Frontal cortex (tissue), 4 donors: Measurements from ENCODE around the gene ZBED6. TPM values are rescaled to one million over a fixed set of nuclear protein-coding genes. Genes with fewer than 3 reads are reported as not detected.
"Not testable (repeated sequence)": the region's sequence is repeated elsewhere in the genome, so short reads cannot be mapped to it uniquely, and the experiment has no call there.

Experiments used
- DNase-seq, 2 donors: peaks; one replicate each; pipeline ENCODE4 v3.0.0; 2012; ENCODE audit warnings: low spot score in 2 of 2
- FAIRE-seq: peaks from 2 replicates; lab custom pipeline; 2012; peaks lifted over from hg19 to GRCh38; lab: Jason Lieb, UNC
- total RNA-seq: library from RNA; depleted of rRNA; stranded (reverse); fragments of >200 nt; gene quantifications from one replicate; pipeline ENCODE4 v1.2.3, GENCODE V29; 2014
- donor health status: control.
- donor health status: control.
- donor health status: control.

ZBED6 gene, protein sequence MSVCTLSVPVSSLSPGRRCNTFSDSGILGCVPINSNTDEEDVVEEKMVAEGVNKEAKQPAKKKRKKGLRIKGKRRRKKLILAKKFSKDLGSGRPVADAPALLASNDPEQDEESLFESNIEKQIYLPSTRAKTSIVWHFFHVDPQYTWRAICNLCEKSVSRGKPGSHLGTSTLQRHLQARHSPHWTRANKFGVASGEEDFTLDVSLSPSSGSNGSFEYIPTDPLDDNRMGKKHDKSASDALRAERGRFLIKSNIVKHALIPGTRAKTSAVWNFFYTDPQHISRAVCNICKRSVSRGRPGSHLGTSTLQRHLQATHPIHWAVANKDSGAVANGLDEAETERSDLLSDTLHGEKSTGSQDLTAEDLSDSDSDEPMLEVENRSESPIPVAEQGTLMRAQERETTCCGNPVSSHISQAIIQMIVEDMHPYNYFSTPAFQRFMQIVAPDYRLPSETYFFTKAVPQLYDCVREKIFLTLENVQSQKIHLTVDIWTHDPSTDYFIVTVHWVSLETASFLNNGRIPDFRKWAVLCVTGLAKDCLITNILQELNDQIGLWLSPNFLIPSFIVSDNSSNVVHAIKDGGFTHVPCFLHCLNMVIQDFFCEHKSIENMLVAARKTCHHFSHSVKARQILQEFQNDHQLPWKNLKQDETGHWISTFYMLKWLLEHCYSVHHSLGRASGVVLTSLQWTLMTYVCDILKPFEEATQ (N-terminal part only)
- 4.5 TPM for total RNA-seq

GRCh38 chr1:203795441-203796235, at the start of gene ZBED6, which contains the start of gene ZC3H11A:
Gene ZBED6, plus strand, starts transcription at chr1:203795623. Its CDS starts 1,900 bp downstream, at chr1:203797523.
Gene ZC3H11A, plus strand, starts transcription at chr1:203795623. Its CDS starts 21,448 bp downstream, at chr1:203817071.
- DNase-seq (peak; percentile 83 to 91), FAIRE-seq (peak; percentile 31)

GRCh38 chr1:203746281-203746680, 49.1 kb upstream of the ZBED6 start:
- DNase-seq (no peak), FAIRE-seq (no peak)

DNA sequence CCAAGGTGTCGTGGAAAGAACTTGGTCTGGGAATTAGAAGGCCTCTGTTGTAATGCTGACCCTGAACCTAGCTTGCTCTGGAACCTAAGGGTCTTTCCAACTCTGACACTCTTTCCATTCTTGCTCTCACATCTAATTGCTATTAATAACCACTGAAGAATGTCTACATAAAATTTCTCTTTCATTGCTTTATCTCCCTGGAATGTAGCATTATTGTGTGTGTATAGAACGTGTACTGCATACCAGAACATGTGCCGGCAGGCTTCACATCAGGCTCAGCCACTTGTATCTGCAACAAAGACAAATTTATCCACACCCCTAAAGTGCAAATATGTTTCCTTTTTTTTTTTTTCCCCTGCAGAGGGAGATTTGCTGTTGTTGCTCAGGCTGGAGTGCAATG, 44.4 kb upstream of the ZBED6 start:
- DNase-seq (no peak), FAIRE-seq (no peak)

DNA sequence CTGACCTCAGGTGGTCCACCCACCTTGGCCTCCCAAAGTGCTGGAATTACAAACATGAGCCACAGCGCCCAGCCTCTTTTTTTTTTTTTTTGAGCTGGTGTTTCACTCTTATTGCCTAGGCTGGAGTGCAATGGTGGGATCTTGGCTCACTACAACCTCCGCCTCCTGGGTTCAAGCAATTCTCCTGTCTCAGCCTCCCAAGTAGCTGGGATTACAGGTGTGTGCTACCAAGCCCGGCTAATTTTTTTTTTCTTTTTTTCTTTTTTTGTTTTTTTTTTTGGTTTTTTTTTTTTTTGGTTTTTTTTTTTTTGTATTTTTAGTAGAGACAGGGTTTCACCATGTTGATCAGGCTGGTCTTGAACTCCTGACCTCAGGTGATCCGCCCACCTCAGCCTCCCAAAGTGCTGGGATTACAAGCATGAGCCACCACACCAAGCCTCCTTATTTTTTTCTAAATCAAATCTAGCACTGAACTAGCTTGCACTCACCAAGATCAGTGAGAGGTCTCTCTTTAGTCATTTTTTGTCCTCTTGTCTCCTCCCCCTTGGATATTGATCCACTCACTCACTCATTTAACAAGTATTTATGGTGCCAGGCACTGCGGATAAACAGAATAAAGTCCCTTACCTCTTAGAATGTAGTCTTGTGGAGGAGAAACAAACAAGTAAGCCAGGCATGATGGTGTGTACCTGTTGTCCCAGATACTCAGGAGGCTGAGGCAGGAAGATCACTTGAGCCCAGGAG, 43.6 kb upstream of the ZBED6 start:
- FAIRE-seq, DNase-seq: not testable (repeated sequence)

DNA sequence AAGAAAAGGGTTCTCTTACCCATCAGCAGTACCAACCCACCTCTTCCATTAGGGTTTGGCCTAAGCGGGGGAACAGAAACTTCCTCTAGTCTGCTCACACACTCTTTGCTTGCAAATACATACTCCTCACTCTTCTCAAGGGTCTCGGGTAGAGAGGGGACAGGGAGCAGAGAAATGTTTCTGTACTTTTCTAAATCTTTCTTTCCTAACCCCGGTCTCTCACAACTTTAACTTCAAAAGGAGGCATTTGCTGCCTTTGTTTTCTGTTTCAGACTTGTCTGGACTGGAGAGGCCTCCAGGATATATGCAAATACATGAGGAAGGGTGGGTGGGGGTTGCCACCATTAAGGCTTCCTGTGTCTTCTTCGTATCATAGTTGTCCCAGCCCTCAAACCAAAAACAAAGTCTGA, 41.0 kb upstream of the ZBED6 start:
- FAIRE-seq, result no peak
- DNase-seq, result no peak

- no peak for FAIRE-seq
- no peak for DNase-seq
Measured at GRCh38 chr1:203756036-203756435, 39.4 kb upstream of the ZBED6 start.

DNA sequence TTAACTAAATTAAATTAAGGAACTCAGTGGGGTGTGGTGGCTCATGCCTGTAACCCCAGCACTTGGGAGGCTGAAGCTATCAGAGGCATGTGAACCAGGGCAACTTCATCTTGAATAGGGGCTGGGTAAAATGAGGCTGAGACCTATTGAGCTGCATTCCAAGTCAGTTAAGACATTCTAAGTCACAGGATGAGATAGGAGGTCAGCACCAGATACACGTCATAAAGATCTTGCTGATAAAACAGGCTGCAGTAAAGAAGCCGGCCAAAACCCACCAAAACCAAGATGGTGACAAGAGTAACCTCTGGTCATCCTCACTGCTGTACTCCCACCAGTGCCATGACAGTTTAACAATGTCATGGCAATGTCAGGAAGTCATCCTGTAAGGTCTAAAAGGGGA, 36.7 kb upstream of the ZBED6 start:
- not testable (repeated sequence) for FAIRE-seq, DNase-seq

GRCh38 chr1:203760506-203760905, 34.9 kb upstream of the ZBED6 start:
- DNase-seq (no peak), FAIRE-seq (no peak)

- FAIRE-seq, DNase-seq: not testable (repeated sequence)
Measured at GRCh38 chr1:203761958-203762357, 33.5 kb upstream of the ZBED6 start.

- DNase-seq (no peak), FAIRE-seq (no peak)
Measured at GRCh38 chr1:203763505-203763904, 31.9 kb upstream of the ZBED6 start.

DNA sequence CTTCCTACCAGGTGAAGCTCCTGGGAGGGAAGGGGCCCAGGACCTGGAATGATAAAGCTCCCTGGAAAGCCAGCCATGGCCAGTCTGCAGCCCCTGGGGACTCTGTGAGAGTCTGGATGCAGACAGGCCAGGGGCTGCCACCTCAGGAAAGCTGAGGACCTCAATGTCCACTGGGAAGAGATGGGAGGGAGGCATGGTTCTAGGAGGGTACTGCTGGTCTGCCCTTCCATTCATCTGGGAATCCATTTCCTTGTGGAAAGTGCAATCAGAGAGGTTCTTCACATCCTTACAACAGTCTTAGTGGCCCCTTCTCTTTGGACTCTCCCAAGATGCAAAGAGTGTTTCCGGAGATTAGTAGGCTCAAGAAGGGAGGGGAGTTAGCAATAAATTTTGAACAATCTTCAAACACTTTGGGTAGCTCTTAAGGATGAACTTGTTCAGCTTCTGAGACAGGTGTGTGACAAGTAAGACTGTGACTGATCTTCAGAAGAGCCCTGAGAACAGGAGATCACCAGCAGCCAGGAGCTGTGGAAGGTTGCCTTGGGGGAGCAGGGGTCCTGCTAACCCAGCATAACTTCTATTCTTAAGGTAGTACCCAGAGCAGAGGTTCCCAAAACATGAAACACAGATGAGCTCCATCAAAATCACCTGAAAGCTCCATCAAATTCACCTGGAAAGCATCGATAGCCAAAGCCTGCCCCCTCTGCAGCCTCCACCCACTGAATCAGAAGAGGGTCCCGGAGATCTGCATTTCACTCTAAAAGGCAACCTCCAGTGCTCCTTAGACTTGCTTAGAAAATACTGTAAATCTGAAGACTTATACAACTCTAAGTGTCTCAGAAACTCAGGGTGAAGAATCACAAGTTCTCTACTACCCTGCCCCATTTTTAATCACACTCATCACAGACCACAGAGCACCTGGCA, 31.1 kb upstream of the ZBED6 start:
- DNase-seq (no peak), FAIRE-seq (no peak)

GRCh38 chr1:203765029-203765837, 30.2 kb upstream of the ZBED6 start, which contains the start of gene LAX1:
Gene LAX1, plus strand, starts transcription at chr1:203765183. Its CDS starts 383 bp downstream, at chr1:203765566.
- DNase-seq (no peak), FAIRE-seq (no peak)

DNA sequence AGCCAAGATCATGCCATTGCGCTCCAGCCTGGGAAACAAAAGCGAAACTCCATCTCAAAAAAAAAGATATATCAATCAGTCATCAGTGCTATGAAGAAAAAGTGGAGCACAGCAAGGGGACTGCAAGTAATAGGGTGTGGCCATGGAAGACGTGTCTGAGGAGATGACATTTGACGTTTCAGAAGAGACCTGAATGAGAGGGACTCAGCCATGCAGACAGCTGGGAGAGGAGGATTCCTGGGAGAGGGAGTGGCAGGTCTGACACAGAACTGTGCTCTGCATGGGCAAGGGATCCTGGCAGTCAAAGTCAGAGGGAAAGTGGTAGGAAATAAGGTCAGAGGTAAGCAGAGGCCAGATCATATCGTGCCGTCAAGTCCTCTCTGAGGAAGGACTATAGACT, 27.2 kb upstream of the ZBED6 start:
- no peak for DNase-seq
- no peak for FAIRE-seq

DNA sequence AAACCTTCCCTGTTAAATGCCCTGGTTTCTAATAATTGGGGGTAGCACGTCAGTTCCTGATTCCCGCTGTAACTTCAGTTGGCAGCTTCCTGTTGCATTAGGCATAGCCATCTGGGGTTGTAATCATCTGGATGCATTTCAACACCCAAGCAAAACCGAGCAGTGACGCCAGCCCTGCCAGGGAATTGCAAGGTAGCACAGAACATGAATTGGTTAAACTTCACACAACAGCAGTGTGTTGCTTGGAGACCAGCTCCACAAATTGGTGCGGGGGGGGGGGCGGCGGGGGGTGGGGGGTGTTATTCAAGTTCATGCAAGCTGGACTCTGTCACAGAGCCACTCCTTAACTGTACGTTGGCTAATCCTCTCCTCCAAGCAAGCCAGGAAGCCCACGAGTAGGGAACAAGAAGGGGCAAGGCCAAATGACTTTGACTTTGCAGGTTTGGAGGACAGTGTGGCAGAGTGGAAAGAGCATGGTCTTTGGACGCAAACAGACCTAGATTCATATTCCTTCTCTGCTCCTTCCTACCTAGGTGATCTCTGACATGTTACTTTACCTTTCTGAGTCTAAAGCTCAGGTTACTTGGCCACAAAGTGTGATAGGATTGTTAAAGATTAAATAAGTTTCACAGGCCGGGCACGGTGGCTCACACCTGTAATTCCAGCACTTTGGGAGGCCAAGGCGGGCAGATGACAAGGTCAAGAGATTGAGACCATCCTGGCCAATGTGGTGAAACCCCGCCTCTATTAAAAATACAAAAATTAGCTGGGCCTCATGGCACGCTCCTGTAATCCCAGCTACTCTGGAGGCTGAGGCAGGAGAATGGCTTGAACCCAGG, 25.7 kb upstream of the ZBED6 start:
- FAIRE-seq, result no peak
- DNase-seq, result peak in 1 of 2 donors; percentile 62

GRCh38 chr1:203771901-203772301, 23.5 kb upstream of the ZBED6 start:
- FAIRE-seq (no peak), DNase-seq (no peak)

DNA sequence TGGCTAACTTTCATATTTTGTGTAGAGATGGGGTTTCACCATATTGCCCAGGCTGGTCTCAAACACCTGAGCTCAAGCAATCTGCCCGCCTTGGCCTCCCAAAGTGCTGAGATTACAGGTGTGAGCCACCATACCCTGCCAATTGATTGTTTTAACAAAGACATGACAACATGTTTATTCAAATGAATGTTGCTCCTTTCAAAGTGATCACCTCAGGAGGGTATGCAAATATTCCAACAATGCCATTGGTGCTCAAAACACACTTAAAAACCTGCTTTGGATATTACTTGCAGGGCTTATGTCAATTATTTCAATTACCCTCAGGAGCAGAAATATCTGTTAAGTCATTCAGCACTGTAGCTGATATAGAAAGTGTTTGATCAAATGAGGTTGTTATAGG, 22.6 kb upstream of the ZBED6 start:
- DNase-seq (no peak), FAIRE-seq (no peak)

DNA sequence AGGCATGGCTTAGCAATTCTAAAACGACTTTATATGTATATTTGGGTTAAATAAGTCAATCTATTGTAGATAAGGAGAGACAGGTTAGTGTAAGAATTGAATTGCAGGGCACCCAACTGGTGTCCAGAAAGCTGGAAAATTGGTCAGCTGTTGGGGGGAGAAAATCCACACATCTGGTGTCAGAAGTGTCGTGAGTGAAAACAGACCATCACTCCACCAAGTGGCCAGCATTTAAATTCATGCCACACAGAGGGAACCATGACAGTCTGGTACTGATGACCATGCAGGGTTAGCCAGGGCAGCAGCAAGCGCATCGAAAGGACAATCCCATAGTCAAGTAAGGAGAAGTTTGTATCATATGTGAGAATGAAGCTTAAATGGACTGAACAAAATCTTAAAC, 18.8 kb upstream of the ZBED6 start:
- FAIRE-seq, result no peak
- peak in 1 of 2 donors; percentile 31 for DNase-seq
